ENCODE results near the gene NEMF. TPM values are rescaled to one million over a fixed set of nuclear protein-coding genes. Genes with fewer than 3 reads are reported as not detected.
"Not testable (repeated sequence)": the region's sequence is repeated elsewhere in the genome, so short reads cannot be mapped to it uniquely, and the experiment has no call there.

Gene NEMF
- total RNA-seq, 1 experiment from 2014 or later, result 67.6 TPM

DNA sequence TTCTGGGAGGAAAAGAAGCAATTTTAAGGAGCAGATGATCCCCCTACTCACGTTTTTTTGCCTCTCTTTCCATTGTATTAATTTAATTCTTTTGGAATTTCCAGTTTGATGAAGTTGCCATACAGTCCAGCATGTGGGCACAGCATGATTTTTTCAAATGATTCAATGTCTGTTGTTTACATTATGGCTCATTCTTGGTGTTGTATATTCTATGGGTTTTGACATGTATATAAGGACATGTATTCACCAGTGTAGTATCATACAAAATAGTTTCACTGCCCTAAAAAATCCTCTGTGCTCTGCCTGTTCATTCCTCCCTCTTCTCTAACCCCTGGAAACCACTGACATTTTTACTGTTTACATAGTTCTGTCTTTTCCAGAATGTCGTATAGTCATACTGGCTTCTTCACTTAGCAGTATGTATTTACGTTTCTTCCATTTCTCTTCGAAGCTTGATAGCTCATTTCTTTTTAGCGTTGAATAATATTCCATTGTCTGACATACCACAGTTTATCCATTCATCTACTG, 98.0 kb downstream of the NEMF start:
- Histone ChIP-seq H3K36me3 (ENCODE audit: low read depth) (no peaks in the 10 kb centered on the region), H3K4me1 (replicated peaks; ENCODE audit: insufficient read depth) (no peaks in the 10 kb centered on the region), H3K4me2 (no peak overlapping the region), H3K4me3 (no peak overlapping the region), H3K79me2 (ENCODE audit: low read depth) (no peaks in the 10 kb centered on the region), H3K27me3 (ENCODE audit: insufficient read depth, low read depth) (no peaks in the 10 kb centered on the region), H3K9me3 (ENCODE audit: insufficient read depth, low read depth) (no peaks in the 10 kb centered on the region), H4K20me1 (ENCODE audit: insufficient read depth) (no peaks in the 10 kb centered on the region), H3K9me2 (ENCODE audit: insufficient read depth) (no peaks in the 10 kb centered on the region), H3F3A (ENCODE audit: insufficient read depth, low read depth) (no peaks in the 10 kb centered on the region), H2AFZ (no peak overlapping the region), H3K27ac (no peak overlapping the region)
- POLR2A ChIA-PET (ENCODE audit: unreplicated experiment), result no interaction called here
- CTCF ChIA-PET, result no interaction called here
- no TSS peak for BruUV-seq (replicated peaks)
- DNase-seq, result no peak
- intact Hi-C loops (cut with micrococcal nuclease; ENCODE audit: unreplicated experiment), result no loop called here
- TF ChIP-seq CTCF (conservative IDR thresholded peaks at IDR 0.05), result no peak
- TF ChIP-seq EZH2 (IDR thresholded peaks at IDR 0.05; ENCODE audit: low read depth), result no peak

DNA sequence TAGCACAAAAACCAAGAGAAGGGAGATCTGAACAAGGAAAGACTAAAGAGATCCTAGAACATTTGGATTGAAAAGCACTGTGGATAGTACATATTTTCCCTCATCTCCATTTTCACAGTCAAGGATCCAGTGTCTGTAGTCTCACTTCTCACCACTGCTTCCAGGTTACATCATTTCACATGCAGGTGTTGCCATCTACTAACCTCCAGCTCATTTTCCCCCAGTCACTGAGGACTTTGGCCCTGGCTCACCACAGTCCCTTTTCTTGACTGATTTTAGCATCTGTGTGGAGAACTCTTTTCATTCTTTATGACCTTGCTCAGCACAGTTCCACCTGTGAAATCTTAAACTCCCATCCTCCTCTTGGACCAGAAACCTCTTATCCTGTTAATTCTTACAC, 106.1 kb downstream of the NEMF start:
- CTCF ChIA-PET; H3K4me1 ChIP-seq (replicated peaks; ENCODE audit: insufficient read depth); H3K36me3 ChIP-seq (ENCODE audit: low read depth); H2AFZ ChIP-seq; H4K20me1 ChIP-seq (ENCODE audit: insufficient read depth); H3K79me2 ChIP-seq (ENCODE audit: low read depth); H3K27ac ChIP-seq; H3K4me3 ChIP-seq; H3K4me2 ChIP-seq; H3F3A ChIP-seq (ENCODE audit: insufficient read depth, low read depth); intact Hi-C loops (cut with micrococcal nuclease; ENCODE audit: unreplicated experiment); H3K9me3 ChIP-seq (ENCODE audit: insufficient read depth, low read depth); POLR2A ChIA-PET (ENCODE audit: unreplicated experiment); H3K27me3 ChIP-seq (ENCODE audit: insufficient read depth, low read depth); DNase-seq; BruUV-seq (replicated peaks); H3K9me2 ChIP-seq (ENCODE audit: insufficient read depth): not testable (repeated sequence)

DNA sequence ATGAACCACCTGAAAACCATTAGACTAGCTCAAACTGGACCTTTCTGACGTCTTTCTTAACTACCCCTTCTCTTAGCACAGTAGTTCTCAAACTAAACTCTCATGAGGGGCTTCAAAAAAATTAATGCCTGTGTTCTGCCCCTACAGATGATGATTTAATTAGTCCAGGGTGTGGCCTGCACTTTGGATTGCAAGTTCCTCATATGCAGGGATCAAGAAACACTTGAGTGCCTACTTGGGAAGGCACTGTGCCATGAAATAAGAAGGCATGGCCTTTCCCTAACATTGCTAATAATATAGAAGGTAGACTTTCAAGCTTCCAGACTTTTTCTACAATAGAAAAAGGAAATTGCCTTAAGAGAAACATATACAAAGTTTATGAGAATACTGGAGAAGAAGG, 107.4 kb downstream of the NEMF start:
- intact Hi-C loops (cut with micrococcal nuclease; ENCODE audit: unreplicated experiment), result no loop called here
- H3K27me3 ChIP-seq (ENCODE audit: insufficient read depth, low read depth), result no peaks in the 10 kb centered on the region
- H3K79me2 ChIP-seq (ENCODE audit: low read depth), result no peaks in the 10 kb centered on the region
- ChIA-PET CTCF (no interaction called here), POLR2A (ENCODE audit: unreplicated experiment) (no interaction called here)
- H3F3A ChIP-seq (ENCODE audit: insufficient read depth, low read depth), result no peaks in the 10 kb centered on the region
- H4K20me1 ChIP-seq (ENCODE audit: insufficient read depth), result no peaks in the 10 kb centered on the region
- TF ChIP-seq CTCF (conservative IDR thresholded peaks at IDR 0.05), result no peak
- no peak for TF ChIP-seq EZH2 (IDR thresholded peaks at IDR 0.05; ENCODE audit: low read depth)
- H3K36me3 ChIP-seq (ENCODE audit: low read depth), result no peaks in the 10 kb centered on the region
- no peak overlapping the region for H2AFZ ChIP-seq
- H3K4me3 ChIP-seq, result no peak overlapping the region
- H3K9me3 ChIP-seq (ENCODE audit: insufficient read depth, low read depth), result no peaks in the 10 kb centered on the region
- H3K9me2 ChIP-seq (ENCODE audit: insufficient read depth), result no peaks in the 10 kb centered on the region
- DNase-seq, result no peak
- BruUV-seq (replicated peaks), result no TSS peak
- H3K27ac ChIP-seq, result no peak overlapping the region
- no peaks in the 10 kb centered on the region for H3K4me1 ChIP-seq (replicated peaks; ENCODE audit: insufficient read depth)
- H3K4me2 ChIP-seq, result no peak overlapping the region

DNA sequence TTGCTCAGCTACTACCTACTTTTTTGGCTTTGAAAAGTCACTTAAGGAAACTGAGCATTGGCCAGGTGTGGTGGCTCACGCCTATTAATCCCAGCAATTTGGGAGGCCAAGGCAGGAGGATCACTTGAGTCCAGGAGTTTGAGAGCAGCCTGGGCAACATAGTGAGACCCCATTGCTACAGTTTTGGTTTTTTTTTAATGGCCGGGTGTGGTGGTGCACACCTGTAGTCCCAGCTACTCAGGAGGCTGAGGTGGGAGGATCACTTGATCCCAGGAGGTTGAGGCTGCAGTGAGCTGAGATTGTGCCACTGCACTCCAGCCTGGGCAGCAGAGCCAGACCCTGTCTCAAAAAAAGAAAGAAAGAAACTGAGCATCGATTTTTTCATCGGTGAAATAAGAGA, 116.9 kb downstream of the NEMF start:
- H2AFZ ChIP-seq; H3K4me3 ChIP-seq; POLR2A ChIA-PET (ENCODE audit: unreplicated experiment); H3F3A ChIP-seq (ENCODE audit: insufficient read depth, low read depth); DNase-seq; CTCF ChIA-PET; H3K4me1 ChIP-seq (replicated peaks; ENCODE audit: insufficient read depth); H3K27me3 ChIP-seq (ENCODE audit: insufficient read depth, low read depth); intact Hi-C loops (cut with micrococcal nuclease; ENCODE audit: unreplicated experiment); BruUV-seq (replicated peaks); H3K36me3 ChIP-seq (ENCODE audit: low read depth); H3K9me3 ChIP-seq (ENCODE audit: insufficient read depth, low read depth); H3K4me2 ChIP-seq; H3K9me2 ChIP-seq (ENCODE audit: insufficient read depth); H3K27ac ChIP-seq; H4K20me1 ChIP-seq (ENCODE audit: insufficient read depth); H3K79me2 ChIP-seq (ENCODE audit: low read depth): not testable (repeated sequence)
